GM12878 (cell line): ENCODE data around the gene PSPC1. TPM values are rescaled to one million over a fixed set of nuclear protein-coding genes. Genes with fewer than 3 reads are reported as not detected.

ENCODE experiments used
- ATAC-seq: fragments of 200-7000 bp; cut with Tn5 transposase; 3 replicates; pipeline ENCODE4 v1.9.1; 2020; ENCODE audit warnings: mild to moderate bottlenecking, moderate library complexity
- BruUV-seq: library from RNA; stranded (reverse); fragments of 400-500 nt; replicated peaks from 2 replicates; lab custom pipeline; 2021; lab: Mats Ljungman, UMichigan
- CTCF ChIA-PET: fragments of 300-600 bp; sonication (Branson Sonifier 250); formaldehyde crosslinking; extraction: SDS; loops from one replicate; lab custom pipeline; 2021; ENCODE audit warnings: inconsistent platforms; lab: Yijun Ruan, JAX
- POLR2A ChIA-PET: fragments of 350-600 bp; formaldehyde crosslinking; extraction: SDS; loops from one replicate; lab custom pipeline; 2021; ENCODE audit warnings: inconsistent platforms; lab: Charles Lee
- RAD21 ChIA-PET: fragments of 300-600 bp; sonication (Branson Sonifier 250); formaldehyde crosslinking; loops from one replicate; lab custom pipeline; 2023; ENCODE audit warnings: antibody characterized with exemption; ENCODE audit not compliant: unreplicated experiment; lab: Charles Lee
- SMC1A ChIA-PET: fragments of 300-600 bp; sonication (Branson Sonifier 250); formaldehyde crosslinking; loops from one replicate; lab custom pipeline; 2023; ENCODE audit not compliant: unreplicated experiment, uncharacterized antibody; lab: Charles Lee
- DNase-seq: peaks from one replicate; pipeline ENCODE4 v3.0.0-alpha.2; 2011; ENCODE audit warnings: low read depth, low spot score
- FAIRE-seq: peaks from 3 replicates; lab custom pipeline; 2011; peaks lifted over from hg19 to GRCh38; lab: Jason Lieb, UNC
- H2AFZ ChIP-seq: 2 replicates; pipeline ENCODE4 v1.6.0; 2011; ENCODE audit warnings: low read depth, low read length, control low read depth; ENCODE audit not compliant: control insufficient read depth
- H3K27ac ChIP-seq: 2 replicates; pipeline ENCODE4 v1.5.1; 2011; ENCODE audit warnings: control low read depth; ENCODE audit not compliant: control insufficient read depth, insufficient read depth
- H3K27me3 ChIP-seq, 2 experiments: replicated peaks in 1 of 2; 2 replicates each; pipeline versions ENCODE4 v1.6.0 to v1.6.1; 2011; ENCODE audit warnings: low read length in 1 of 2; ENCODE audit not compliant: control insufficient read depth in 2 of 2, insufficient read depth in 2 of 2
- H3K36me3 ChIP-seq, 2 experiments: 2 replicates each; pipeline ENCODE4 v1.5.1; 2011; ENCODE audit warnings: low read length in 1 of 2; ENCODE audit not compliant: control insufficient read depth in 2 of 2, insufficient read depth in 2 of 2
- H3K4me1 ChIP-seq: 2 replicates; pipeline ENCODE4 v1.6.1; 2011; ENCODE audit warnings: mild to moderate bottlenecking, low read length, moderate library complexity, mixed read lengths; ENCODE audit not compliant: control insufficient read depth, insufficient read depth
- H3K4me2 ChIP-seq: 2 replicates; pipeline ENCODE4 v1.6.0; 2011; ENCODE audit warnings: control low read depth; ENCODE audit not compliant: control insufficient read depth, insufficient read depth
- H3K4me3 ChIP-seq: fragments of 200-600 bp; sonication (generic); 2 replicates; pipeline ENCODE4 v1.5.1; 2016
- H3K79me2 ChIP-seq: 2 replicates; pipeline ENCODE4 v1.6.0; 2011; ENCODE audit warnings: low read length; ENCODE audit not compliant: control insufficient read depth, insufficient read depth
- H3K9ac ChIP-seq: 2 replicates; pipeline ENCODE4 v1.8.0; 2011; ENCODE audit warnings: low read length, control low read depth, mixed read lengths; ENCODE audit not compliant: control insufficient read depth, insufficient read depth
- H3K9me3 ChIP-seq: replicated peaks from 3 replicates; pipeline ENCODE4 v1.5.1; 2011; ENCODE audit warnings: mild to moderate bottlenecking, low read length; ENCODE audit not compliant: control insufficient read depth, insufficient read depth
- H4K20me1 ChIP-seq: 2 replicates; pipeline ENCODE4 v1.6.0; 2011; ENCODE audit not compliant: control insufficient read depth, insufficient read depth
- CEBPB ChIP-seq, 2 experiments: fragments of 150-350 bp in 1 of 2; IDR thresholded peaks; 2 replicates each; pipeline ENCODE4 v1.6.1; 2012 to 2014; ENCODE audit warnings: low read depth in 2 of 2, low read length in 2 of 2, borderline replicate concordance in 1 of 2, inconsistent platforms in 1 of 2
- MTA3 ChIP-seq: IDR thresholded peaks from 2 replicates; pipeline ENCODE4 v1.6.1; 2012; ENCODE audit warnings: low read length, inconsistent platforms, borderline replicate concordance
- NFIC ChIP-seq: IDR thresholded peaks from 2 replicates; pipeline ENCODE4 v1.6.1; 2012; ENCODE audit warnings: low read depth, mild to moderate bottlenecking, inconsistent platforms, low read length, moderate library complexity
- NKRF ChIP-seq: fragments of 450-650 bp; conservative IDR thresholded peaks from 2 replicates; pipeline ENCODE4 v1.6.1; 2017; ENCODE audit warnings: mild to moderate bottlenecking, moderate library complexity
- PML ChIP-seq: IDR thresholded peaks from 2 replicates; pipeline ENCODE4 v1.6.1; 2012; ENCODE audit warnings: low read length, inconsistent platforms
- RAD21 ChIP-seq: IDR thresholded peaks from 2 replicates; pipeline ENCODE4 v1.6.1; 2011; ENCODE audit warnings: mild to moderate bottlenecking, low read depth, low read length, moderate library complexity; ENCODE audit not compliant: insufficient read depth
- RUNX3 ChIP-seq: IDR thresholded peaks from 2 replicates; pipeline ENCODE4 v1.6.1; 2012; ENCODE audit warnings: low read length, inconsistent platforms
- WRNIP1 ChIP-seq: IDR thresholded peaks from 2 replicates; pipeline ENCODE4 v1.6.1; 2011; ENCODE audit warnings: low read depth, low read length, improper control_type of control experiment, borderline replicate concordance
- WGBS: methylation state at CpG from one replicate; pipeline ENCODE4 v1.1.6; 2016; ENCODE audit warnings: low lambda C conversion rate; ENCODE audit not compliant: insufficient replicate concordance, insufficient coverage; ENCODE audit errors: missing lambda C conversion rate; 5-methylcytosine and 5-hydroxymethylcytosine counted together
- in situ Hi-C: fragments of 300-500 bp; cut with MboI; formaldehyde crosslinking; loops from 9 replicates; pipeline ENCODE4 v1.14.3; 2018; ENCODE audit warnings: mixed read lengths
- intact Hi-C: fragments of 100-400 bp; cut with micrococcal nuclease; formaldehyde crosslinking; loops from one replicate; pipeline ENCODE4 v1.14.2; 2022; ENCODE audit not compliant: unreplicated experiment
- polyA plus RNA-seq, 11 experiments: library from polyadenylated mRNA; depleted of rRNA in 4 of 11; unstranded in 6 of 11; stranded (reverse) in 5 of 11; fragments of >200 nt; fragmentation: Nextera tagmentation in 4 of 11; fragmentation: Illumina TruSeq in 1 of 11; extraction: Ambion mirVana in 4 of 11; extraction: Trizol in 1 of 11; gene quantifications; 1 replicate in 1 of 11; 2 replicates in 10 of 11; pipeline versions ENCODE4 v1.2.1 to v1.2.3, GENCODE V29; 2011 to 2016; ENCODE audit warnings: inconsistent platforms in 2 of 11, missing spikeins in 2 of 11, low read depth in 1 of 11
- total RNA-seq, 4 experiments: library from RNA; depleted of rRNA in 3 of 4; stranded (reverse); fragments of >200 nt in 3 of 4; fragmentation: Illumina TruSeq in 1 of 4; extraction: Trizol in 1 of 4; gene quantifications; 2 replicates each; pipeline versions ENCODE4 v1.2.1 to v1.2.3, GENCODE V29; 2013 to 2021

PSPC1 gene
- total and polyA plus RNA-seq, 10 of the 15 experiments (the other 5 are each of a cell fraction or from before 2014, with no cell fraction given): 17.7 to 76.3 (median 66.8) TPM

DNA sequence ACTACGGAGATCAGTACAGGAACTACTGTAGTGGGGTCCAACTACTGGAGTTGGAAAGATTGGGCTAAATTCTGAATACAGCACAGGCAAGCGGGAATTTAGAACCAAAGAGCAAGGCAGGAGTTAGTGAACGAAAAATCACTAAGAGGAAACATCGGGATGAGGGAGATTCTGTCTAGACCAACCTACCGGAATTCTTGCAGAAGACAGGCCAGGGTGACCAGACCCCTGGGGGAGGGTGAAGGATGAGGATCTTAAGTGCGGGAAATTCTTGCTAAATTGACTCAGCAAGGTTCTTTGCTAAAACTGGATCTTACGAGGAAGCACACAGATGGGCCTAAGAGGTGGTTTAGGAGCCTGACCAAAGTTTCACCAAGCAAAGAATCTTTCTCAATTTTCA is 13.2 kb upstream of the PSPC1 start (continued):
- TF ChIP-seq NFIC (no peak), MTA3 (no peak), CEBPB (IDR thresholded peaks at IDR 0.05; ENCODE audit: borderline replicate concordance in 1 of 2, low read depth in 2 of 2, low read length in 2 of 2) (no peak), PML (no peak)
- TF ChIP-seq, all 136 proteins: peak for 0

DNA sequence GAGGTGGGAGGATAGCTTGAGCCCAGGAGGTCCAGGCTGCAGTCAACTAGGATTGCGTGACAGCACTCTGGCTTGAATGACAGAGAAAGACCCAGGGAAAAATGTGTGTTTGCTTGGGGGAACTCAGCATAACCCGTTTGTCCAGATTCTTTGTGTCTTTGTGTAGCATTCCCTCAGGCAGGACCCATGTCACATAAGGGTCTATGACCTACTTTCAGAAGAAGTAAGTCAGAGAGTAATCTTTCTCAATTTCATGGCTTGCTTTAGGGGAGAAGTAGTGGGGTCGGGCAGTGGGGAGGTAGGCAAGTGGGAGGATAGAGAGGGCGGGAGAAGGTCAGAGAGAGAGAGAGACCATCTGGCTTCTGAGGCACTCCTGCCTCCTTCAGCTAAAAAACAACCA is 11.9 kb upstream of the PSPC1 start:
- H3K4me1 ChIP-seq: no peaks in the 10 kb centered on the region
- DNase-seq (no peak), ATAC-seq (no peak), FAIRE-seq (no peak)
- no peaks in the 10 kb centered on the region for H3K27me3 ChIP-seq
- no peak overlapping the region for H3K4me3 ChIP-seq
- no peak overlapping the region for H2AFZ ChIP-seq
- H3K9ac ChIP-seq: no peak overlapping the region
- ChIA-PET CTCF (no interaction called here), SMC1A (no interaction called here), POLR2A (interaction anchor here (0.7 kb wide), 2 partner anchors 31 to 1383 kb away, joined by 3 to 4 read pairs; no protein-coding TSS in a partner anchor), RAD21 (no interaction called here)
- no peaks in the 10 kb centered on the region for H3K9me3 ChIP-seq
- H3K36me3 ChIP-seq: no peaks in the 10 kb centered on the region
- H3K79me2 ChIP-seq: no peaks in the 10 kb centered on the region
- H3K4me2 ChIP-seq: no peak overlapping the region
- H4K20me1 ChIP-seq: no peaks in the 10 kb centered on the region
- H3K27ac ChIP-seq: no peak overlapping the region
- intact Hi-C loops: no loop called here
- in situ Hi-C loops: no loop called here
- BruUV-seq: no TSS peak
- WGBS: 68% methylated on average over 4 of the region's 4 CpGs
- no peak for TF ChIP-seq WRNIP1
- TF ChIP-seq NKRF: no peak
- no peak for TF ChIP-seq RUNX3
- TF ChIP-seq RAD21: no peak
